Measurements from ENCODE around the gene CFAP126. TPM values are rescaled to one million over a fixed set of nuclear protein-coding genes. Genes with fewer than 3 reads are reported as not detected.

The CFAP126 gene
- total and polyA plus RNA-seq, 2 of the 13 experiments (the other 11 are each of a cell fraction or from before 2014, with no cell fraction given): not detected

GRCh38 chr1:161398900-161399256 lies 31.2 kb upstream of the CFAP126 start (continued):
- TF ChIP-seq ZNF205 (CRISPR knock-in tag; IDR thresholded peaks at IDR 0.05) (no peak), MTF1 (CRISPR knock-in tag; IDR thresholded peaks at IDR 0.05) (no peak), RORA (CRISPR knock-in tag; IDR thresholded peaks at IDR 0.05) (no peak), TRIM22 (IDR thresholded peaks at IDR 0.05) (no peak), GZF1 (CRISPR knock-in tag; IDR thresholded peaks at IDR 0.05) (0 out of 2 replicates have a peak, but pooled peaks have one; percentile 30), ARID2 (CRISPR knock-in tag; IDR thresholded peaks at IDR 0.05; ENCODE audit: borderline replicate concordance) (no peak), SOX13 (IDR thresholded peaks at IDR 0.05) (no peak), SOX13 (CRISPR knock-in tag; conservative IDR thresholded peaks at IDR 0.05 in 1 of 2, IDR thresholded peaks at IDR 0.05 in 1 of 2) (no peak), KLF9 (CRISPR knock-in tag; IDR thresholded peaks at IDR 0.05; ENCODE audit: low read depth) (no peak), CHD4 (IDR thresholded peaks at IDR 0.05; ENCODE audit: borderline replicate concordance, low read length) (no peak), PLRG1 (conservative IDR thresholded peaks at IDR 0.05) (no peak), KLF11 (CRISPR knock-in tag; IDR thresholded peaks at IDR 0.05) (no peak), ZSCAN31 (CRISPR knock-in tag; IDR thresholded peaks at IDR 0.05; ENCODE audit: low read depth) (no peak), HNRNPL (IDR thresholded peaks at IDR 0.05; ENCODE audit: low read depth, low read length) (no peak), HCFC1 (IDR thresholded peaks at IDR 0.05; ENCODE audit: low read depth, low read length) (no peak), ZNF343 (CRISPR knock-in tag; IDR thresholded peaks at IDR 0.05) (no peak), MED1 (CRISPR knock-in tag; IDR thresholded peaks at IDR 0.05) (no peak), ZMYM4 (CRISPR knock-in tag; IDR thresholded peaks at IDR 0.05) (no peak), ZIK1 (CRISPR knock-in tag; IDR thresholded peaks at IDR 0.05; ENCODE audit: borderline replicate concordance, low read depth) (no peak), ZFP90 (CRISPR knock-in tag; IDR thresholded peaks at IDR 0.05; ENCODE audit: borderline replicate concordance) (0 out of 2 replicates have a peak, but pooled peaks have one; percentile 19), TAF15 (IDR thresholded peaks at IDR 0.05; ENCODE audit: low read depth, low read length, poor library complexity, severe bottlenecking) (no peak), ZNF503 (CRISPR knock-in tag; IDR thresholded peaks at IDR 0.05) (no peak; the same call in 1 of the 2 replicates), CSRNP2 (CRISPR knock-in tag; conservative IDR thresholded peaks at IDR 0.05; ENCODE audit: low read depth) (no peak), ZNF460 (CRISPR knock-in tag; IDR thresholded peaks at IDR 0.05; ENCODE audit: borderline replicate concordance) (0 out of 2 replicates have a peak, but pooled peaks have one; percentile 6), ELF3 (CRISPR knock-in tag; IDR thresholded peaks at IDR 0.05) (no peak), ZNF598 (CRISPR knock-in tag; IDR thresholded peaks at IDR 0.05; ENCODE audit: borderline replicate concordance) (no peak), SPEN (CRISPR knock-in tag; IDR thresholded peaks at IDR 0.05; ENCODE audit: low read depth) (peak; percentile 55; the same call in 1 of the 2 replicates), MXD3 (CRISPR knock-in tag; IDR thresholded peaks at IDR 0.05) (no peak)

Data from HepG2 (cell line).